ENCODE data around the gene SPTSSB. TPM values are rescaled to one million over a fixed set of nuclear protein-coding genes. Genes with fewer than 3 reads are reported as not detected.

Gene SPTSSB
- total and polyA plus RNA-seq, 2 experiments from 2014 or later = 23.5 to 33.5 TPM

DNA sequence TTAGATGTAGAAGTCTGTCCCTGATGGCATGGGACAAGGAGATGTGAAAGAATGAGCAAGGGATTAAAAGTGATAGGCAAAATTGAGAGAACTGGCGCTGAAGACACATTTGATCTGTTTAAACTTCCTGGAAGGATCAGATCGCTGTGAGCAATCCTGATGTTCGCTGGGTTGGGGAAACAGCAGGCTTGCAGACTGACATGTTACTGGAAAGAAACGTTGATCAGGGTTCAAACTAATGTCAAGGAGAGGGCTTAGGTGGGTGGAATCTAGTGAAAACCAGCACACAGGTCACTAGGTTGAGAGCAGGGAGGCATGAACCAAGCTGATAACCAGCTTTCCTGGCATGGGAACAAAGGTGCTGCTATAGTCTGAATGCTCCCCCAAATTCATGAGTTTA is 34.5 kb upstream of the SPTSSB start:
- Histone ChIP-seq H2AFZ (no peak overlapping the region), H3K4me2 (no peak overlapping the region), H3K9me2 (ENCODE audit: insufficient read depth) (no peaks in the 10 kb centered on the region), H3K79me2 (replicated peaks; ENCODE audit: insufficient read depth) (no peaks in the 10 kb centered on the region), H3K27ac (ENCODE audit: low read depth) (no peak overlapping the region), H3K4me1 (ENCODE audit: insufficient read depth) (peaks cover 3% of the 10 kb centered on the region; the same call in 1 of the 2 replicates), H4K20me1 (replicated peaks; ENCODE audit: insufficient read depth) (no peaks in the 10 kb centered on the region), H3K27me3 (ENCODE audit: insufficient read depth) (no peaks in the 10 kb centered on the region), H3K36me3 (ENCODE audit: insufficient read depth) (no peaks in the 10 kb centered on the region), H3K4me3 (no peak overlapping the region), H3F3A (replicated peaks; ENCODE audit: low read depth) (no peaks in the 10 kb centered on the region)
- no peak for TF ChIP-seq EZH2 (IDR thresholded peaks at IDR 0.05; ENCODE audit: low read depth, unreplicated experiment)
- TF ChIP-seq NANOG (IDR thresholded peaks at IDR 0.05; ENCODE audit: borderline replicate concordance) = no peak
- TF ChIP-seq EZH2phosphoT487 (IDR thresholded peaks at IDR 0.05; ENCODE audit: unreplicated experiment) = no peak
- TF ChIP-seq CREB1 (CRISPR knock-in tag; IDR thresholded peaks at IDR 0.05; ENCODE audit: low read depth) = no peak
- TF ChIP-seq ZNF331 (CRISPR knock-in tag; IDR thresholded peaks at IDR 0.05; ENCODE audit: low read depth) = no peak
- no peak for TF ChIP-seq POLR2AphosphoS5 (IDR thresholded peaks at IDR 0.05; ENCODE audit: low read depth)
- TF ChIP-seq, protein P1, sequence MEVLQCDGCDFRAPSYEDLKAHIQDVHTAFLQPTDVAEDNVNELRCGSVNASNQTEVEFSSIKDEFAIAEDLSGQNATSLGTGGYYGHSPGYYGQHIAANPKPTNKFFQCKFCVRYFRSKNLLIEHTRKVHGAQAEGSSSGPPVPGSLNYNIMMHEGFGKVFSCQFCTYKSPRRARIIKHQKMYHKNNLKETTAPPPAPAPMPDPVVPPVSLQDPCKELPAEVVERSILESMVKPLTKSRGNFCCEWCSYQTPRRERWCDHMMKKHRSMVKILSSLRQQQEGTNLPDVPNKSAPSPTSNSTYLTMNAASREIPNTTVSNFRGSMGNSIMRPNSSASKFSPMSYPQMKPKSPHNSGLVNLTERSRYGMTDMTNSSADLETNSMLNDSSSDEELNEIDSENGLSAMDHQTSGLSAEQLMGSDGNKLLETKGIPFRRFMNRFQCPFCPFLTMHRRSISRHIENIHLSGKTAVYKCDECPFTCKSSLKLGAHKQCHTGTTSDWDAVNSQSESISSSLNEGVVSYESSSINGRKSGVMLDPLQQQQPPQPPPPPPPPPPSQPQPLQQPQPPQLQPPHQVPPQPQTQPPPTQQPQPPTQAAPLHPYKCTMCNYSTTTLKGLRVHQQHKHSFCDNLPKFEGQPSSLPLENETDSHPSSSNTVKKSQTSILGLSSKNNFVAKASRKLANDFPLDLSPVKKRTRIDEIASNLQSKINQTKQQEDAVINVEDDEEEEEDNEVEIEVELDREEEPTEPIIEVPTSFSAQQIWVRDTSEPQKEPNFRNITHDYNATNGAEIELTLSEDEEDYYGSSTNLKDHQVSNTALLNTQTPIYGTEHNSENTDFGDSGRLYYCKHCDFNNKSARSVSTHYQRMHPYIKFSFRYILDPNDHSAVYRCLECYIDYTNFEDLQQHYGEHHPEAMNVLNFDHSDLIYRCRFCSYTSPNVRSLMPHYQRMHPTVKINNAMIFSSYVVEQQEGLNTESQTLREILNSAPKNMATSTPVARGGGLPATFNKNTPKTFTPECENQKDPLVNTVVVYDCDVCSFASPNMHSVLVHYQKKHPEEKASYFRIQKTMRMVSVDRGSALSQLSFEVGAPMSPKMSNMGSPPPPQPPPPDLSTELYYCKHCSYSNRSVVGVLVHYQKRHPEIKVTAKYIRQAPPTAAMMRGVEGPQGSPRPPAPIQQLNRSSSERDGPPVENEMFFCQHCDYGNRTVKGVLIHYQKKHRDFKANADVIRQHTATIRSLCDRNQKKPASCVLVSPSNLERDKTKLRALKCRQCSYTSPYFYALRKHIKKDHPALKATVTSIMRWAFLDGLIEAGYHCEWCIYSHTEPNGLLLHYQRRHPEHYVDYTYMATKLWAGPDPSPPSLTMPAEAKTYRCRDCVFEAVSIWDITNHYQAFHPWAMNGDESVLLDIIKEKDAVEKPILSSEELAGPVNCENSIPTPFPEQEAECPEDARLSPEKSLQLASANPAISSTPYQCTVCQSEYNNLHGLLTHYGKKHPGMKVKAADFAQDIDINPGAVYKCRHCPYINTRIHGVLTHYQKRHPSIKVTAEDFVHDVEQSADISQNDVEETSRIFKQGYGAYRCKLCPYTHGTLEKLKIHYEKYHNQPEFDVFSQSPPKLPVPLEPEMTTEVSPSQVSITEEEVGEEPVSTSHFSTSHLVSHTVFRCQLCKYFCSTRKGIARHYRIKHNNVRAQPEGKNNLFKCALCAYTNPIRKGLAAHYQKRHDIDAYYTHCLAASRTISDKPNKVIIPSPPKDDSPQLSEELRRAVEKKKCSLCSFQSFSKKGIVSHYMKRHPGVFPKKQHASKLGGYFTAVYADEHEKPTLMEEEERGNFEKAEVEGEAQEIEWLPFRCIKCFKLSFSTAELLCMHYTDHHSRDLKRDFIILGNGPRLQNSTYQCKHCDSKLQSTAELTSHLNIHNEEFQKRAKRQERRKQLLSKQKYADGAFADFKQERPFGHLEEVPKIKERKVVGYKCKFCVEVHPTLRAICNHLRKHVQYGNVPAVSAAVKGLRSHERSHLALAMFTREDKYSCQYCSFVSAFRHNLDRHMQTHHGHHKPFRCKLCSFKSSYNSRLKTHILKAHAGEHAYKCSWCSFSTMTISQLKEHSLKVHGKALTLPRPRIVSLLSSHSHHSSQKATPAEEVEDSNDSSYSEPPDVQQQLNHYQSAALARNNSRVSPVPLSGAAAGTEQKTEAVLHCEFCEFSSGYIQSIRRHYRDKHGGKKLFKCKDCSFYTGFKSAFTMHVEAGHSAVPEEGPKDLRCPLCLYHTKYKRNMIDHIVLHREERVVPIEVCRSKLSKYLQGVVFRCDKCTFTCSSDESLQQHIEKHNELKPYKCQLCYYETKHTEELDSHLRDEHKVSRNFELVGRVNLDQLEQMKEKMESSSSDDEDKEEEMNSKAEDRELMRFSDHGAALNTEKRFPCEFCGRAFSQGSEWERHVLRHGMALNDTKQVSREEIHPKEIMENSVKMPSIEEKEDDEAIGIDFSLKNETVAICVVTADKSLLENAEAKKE (CRISPR knock-in tag; IDR thresholded peaks at IDR 0.05) = no peak
- TF ChIP-seq ZNF114 (CRISPR knock-in tag; IDR thresholded peaks at IDR 0.05) = no peak
- no peak for TF ChIP-seq STAT1 (IDR thresholded peaks at IDR 0.05; ENCODE audit: unreplicated experiment)
- TF ChIP-seq, protein P2, sequence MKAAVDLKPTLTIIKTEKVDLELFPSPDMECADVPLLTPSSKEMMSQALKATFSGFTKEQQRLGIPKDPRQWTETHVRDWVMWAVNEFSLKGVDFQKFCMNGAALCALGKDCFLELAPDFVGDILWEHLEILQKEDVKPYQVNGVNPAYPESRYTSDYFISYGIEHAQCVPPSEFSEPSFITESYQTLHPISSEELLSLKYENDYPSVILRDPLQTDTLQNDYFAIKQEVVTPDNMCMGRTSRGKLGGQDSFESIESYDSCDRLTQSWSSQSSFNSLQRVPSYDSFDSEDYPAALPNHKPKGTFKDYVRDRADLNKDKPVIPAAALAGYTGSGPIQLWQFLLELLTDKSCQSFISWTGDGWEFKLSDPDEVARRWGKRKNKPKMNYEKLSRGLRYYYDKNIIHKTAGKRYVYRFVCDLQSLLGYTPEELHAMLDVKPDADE (IDR thresholded peaks at IDR 0.05) = no peak
- TF ChIP-seq JUNB (IDR thresholded peaks at IDR 0.05; ENCODE audit: unreplicated experiment) = no peak
- TF ChIP-seq, protein P3, sequence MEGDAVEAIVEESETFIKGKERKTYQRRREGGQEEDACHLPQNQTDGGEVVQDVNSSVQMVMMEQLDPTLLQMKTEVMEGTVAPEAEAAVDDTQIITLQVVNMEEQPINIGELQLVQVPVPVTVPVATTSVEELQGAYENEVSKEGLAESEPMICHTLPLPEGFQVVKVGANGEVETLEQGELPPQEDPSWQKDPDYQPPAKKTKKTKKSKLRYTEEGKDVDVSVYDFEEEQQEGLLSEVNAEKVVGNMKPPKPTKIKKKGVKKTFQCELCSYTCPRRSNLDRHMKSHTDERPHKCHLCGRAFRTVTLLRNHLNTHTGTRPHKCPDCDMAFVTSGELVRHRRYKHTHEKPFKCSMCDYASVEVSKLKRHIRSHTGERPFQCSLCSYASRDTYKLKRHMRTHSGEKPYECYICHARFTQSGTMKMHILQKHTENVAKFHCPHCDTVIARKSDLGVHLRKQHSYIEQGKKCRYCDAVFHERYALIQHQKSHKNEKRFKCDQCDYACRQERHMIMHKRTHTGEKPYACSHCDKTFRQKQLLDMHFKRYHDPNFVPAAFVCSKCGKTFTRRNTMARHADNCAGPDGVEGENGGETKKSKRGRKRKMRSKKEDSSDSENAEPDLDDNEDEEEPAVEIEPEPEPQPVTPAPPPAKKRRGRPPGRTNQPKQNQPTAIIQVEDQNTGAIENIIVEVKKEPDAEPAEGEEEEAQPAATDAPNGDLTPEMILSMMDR (conservative IDR thresholded peaks at IDR 0.05; ENCODE audit: low read depth in 2 of 2) = no peak
- TF ChIP-seq, protein P4, sequence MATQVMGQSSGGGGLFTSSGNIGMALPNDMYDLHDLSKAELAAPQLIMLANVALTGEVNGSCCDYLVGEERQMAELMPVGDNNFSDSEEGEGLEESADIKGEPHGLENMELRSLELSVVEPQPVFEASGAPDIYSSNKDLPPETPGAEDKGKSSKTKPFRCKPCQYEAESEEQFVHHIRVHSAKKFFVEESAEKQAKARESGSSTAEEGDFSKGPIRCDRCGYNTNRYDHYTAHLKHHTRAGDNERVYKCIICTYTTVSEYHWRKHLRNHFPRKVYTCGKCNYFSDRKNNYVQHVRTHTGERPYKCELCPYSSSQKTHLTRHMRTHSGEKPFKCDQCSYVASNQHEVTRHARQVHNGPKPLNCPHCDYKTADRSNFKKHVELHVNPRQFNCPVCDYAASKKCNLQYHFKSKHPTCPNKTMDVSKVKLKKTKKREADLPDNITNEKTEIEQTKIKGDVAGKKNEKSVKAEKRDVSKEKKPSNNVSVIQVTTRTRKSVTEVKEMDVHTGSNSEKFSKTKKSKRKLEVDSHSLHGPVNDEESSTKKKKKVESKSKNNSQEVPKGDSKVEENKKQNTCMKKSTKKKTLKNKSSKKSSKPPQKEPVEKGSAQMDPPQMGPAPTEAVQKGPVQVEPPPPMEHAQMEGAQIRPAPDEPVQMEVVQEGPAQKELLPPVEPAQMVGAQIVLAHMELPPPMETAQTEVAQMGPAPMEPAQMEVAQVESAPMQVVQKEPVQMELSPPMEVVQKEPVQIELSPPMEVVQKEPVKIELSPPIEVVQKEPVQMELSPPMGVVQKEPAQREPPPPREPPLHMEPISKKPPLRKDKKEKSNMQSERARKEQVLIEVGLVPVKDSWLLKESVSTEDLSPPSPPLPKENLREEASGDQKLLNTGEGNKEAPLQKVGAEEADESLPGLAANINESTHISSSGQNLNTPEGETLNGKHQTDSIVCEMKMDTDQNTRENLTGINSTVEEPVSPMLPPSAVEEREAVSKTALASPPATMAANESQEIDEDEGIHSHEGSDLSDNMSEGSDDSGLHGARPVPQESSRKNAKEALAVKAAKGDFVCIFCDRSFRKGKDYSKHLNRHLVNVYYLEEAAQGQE (IDR thresholded peaks at IDR 0.05; ENCODE audit: unreplicated experiment) = no peak
- H3K9me3 Mint-ChIP-seq = peaks cover 5% of the 10 kb centered on the region; the same call in 2 of the 3 replicates
- peaks cover 15% of the 10 kb centered on the region; the same call in 2 of the 3 replicates for H3K4me1 Mint-ChIP-seq
- DNase-seq (ENCODE audit: low spot score) (no peak), ATAC-seq (no peak)
- no peaks in the 10 kb centered on the region for H3K27me3 Mint-ChIP-seq (ENCODE audit: insufficient read depth, low read depth, poor library complexity)
- peaks cover 8% of the 10 kb centered on the region; the same call in 2 of the 3 replicates for H3K36me3 Mint-ChIP-seq (ENCODE audit: low read depth)
- H3K27ac Mint-ChIP-seq = no peak overlapping the region
- no peak overlapping the region for H3K4me3 Mint-ChIP-seq

All from GM23338 (cell line).